IPS DF 4.7 (cell line): ENCODE results near the gene RGL3.
"Not testable (repeated sequence)": the region's sequence is repeated elsewhere in the genome, so short reads cannot be mapped to it uniquely, and the experiment has no call there.

ENCODE experiments used
- DNase-seq: peaks from one replicate; pipeline ENCODE4 v3.0.0-alpha.2; 2013; ENCODE audit warnings: low spot score; ENCODE audit errors: extremely low read depth

RGL3 gene

GRCh38 chr19:11361771-11362731 lies 57.1 kb downstream of the RGL3 start:
- DNase-seq: no peak

- DNase-seq: no peak
Observed at GRCh38 chr19:11361037-11361770, 57.9 kb downstream of the RGL3 start.

- DNase-seq: no peak
Observed at GRCh38 chr19:11359421-11359820, 59.7 kb downstream of the RGL3 start.

GRCh38 chr19:11356676-11357550 lies 62.2 kb downstream of the RGL3 start:
- DNase-seq: no peak

GRCh38 chr19:11356074-11356397 lies 63.1 kb downstream of the RGL3 start:
- DNase-seq: no peak

DNA sequence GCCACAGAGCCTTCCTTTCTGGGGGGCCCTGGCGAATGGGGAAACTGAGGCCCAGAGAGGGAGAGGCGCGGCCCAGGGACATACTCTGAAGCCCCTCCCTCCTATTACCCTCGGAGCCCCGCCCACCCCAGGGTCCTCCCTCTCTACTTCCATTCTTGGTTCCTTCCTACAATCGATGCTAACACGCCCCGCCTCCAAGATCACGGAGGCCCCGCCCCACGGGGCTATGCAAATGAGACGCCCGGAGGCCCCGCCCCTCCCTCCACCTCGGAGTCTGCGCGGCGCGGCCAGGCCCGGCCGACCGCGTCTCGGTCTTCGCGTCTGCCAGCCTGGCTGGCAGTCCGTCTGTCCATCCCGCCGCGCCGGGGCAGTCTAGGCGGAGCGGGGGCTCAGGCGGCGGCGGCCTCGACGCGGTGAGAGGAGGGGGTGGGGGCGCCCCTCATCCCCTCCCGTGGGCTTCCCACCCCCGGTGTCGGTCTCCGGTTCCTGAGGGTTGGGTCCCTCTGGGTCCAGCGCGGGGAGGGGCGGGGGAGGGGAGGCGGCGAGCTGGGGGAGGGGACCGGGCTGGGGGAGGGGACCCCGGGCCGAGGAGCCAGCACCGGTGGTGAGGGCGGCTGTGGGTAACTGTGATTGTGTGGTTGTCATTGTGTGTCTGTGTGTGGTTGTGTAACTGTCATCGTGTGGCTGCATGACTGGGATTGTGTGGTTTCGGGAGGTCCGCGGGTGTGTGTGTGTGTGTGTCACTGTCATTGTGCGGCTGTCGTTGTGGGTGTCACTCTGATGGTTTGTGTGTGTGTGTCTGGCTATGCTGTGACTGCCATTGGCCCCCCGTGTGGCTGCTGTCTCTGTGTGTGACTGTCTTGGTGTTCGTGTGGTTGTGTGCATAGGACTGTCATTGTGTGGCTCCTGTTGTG lies 63.7 kb downstream of the RGL3 start, which contains the start of gene PLPPR2:
TSS of gene PLPPR2 (plus strand) at position 273 of the 914 bp plus-strand sequence. CDS start 2,242 bp downstream, outside the sequence.
- no peak for DNase-seq

- DNase-seq: not testable (repeated sequence)
Observed at GRCh38 chr19:11354102-11354501, 65.0 kb downstream of the RGL3 start.

DNA sequence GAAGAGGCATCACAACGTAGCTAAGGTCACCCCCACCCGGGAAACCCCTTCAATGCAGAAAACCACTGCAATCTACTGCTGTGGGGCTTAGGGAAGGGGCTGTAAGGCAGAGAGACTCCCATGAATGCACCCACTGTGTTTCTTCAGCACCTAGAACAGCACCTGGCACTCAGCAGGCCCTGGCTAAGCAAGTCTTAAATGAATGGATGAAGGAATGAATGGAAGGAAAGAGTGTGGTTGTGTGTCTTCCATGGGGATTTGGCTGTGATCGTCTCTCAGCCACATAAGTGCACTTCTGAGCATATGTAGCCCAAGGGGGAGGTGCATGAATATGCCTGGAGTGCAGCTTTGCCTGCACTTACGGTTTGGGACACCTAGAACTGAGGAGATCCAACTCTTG lies 69.9 kb downstream of the RGL3 start:
- DNase-seq: no peak

DNA sequence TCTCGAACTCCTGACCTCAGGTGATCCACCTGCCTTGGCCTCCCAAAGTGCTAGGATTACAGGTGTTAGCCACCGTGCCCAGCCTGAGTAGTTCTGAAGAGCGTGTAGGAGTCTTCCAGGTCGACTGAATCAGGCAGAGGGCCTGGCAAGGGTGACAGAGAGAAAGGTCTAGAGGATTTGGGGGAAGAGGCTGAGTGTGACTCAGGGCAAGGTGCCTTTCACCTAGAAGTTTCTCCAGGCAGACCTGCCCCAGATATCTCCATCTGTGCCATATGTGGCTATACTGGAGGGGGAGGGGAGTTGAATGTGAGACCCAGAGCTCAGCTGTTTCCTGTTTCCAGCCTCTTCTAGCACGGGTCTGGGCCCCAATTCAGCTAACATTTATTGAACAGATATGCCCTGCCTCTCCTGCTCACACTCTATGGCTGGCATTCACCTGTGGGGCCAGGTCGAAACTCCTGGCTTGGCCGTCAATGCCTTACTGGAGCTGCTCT lies 71.5 kb downstream of the RGL3 start:
- DNase-seq: no peak

GRCh38 chr19:11346104-11346940 lies 72.8 kb downstream of the RGL3 start, which contains the start of the genes CCDC159 and TMEM205:
TSS of gene CCDC159 (plus strand) at chr19:11346519. CDS start at chr19:11346607, 88 bp downstream.
TSS of gene TMEM205 (minus strand) at chr19:11346268. CDS start at chr19:11345619, 649 bp downstream.
- DNase-seq: peak; percentile 95

DNA sequence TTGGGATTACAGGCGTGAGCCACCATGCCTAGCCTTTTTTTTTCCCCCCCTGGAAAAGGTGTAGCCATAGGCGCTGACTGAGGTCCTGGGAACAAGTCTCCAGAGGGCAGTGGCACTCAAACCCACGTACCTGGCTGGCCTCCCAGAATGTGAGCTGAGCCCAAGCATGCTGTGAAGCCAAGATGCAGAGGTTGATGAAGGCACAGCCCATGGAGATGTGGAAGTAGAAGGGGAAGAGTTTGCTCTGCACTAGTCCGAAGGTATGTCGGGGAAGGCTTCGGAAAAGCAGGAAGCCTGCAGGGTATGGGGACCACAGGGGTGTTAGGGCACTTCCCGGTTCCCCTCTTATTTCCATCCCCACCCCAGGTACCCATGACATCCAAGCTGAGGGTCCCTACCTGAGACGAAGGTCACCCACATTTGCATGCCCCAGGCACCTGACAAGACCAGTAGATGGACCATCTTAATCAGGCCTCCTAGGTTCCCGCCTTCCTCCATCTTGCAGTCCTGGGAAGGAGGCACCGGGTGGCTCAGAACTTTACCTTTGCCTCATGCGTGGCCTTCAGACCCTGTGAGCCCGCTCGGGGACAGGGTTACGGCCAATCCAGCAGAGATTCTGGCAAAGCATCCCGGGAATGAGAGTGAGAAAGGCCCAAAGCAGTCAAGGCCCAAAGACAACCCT lies 73.9 kb downstream of the RGL3 start:
- no peak for DNase-seq
